Smooth muscle cell (in vitro differentiated cells): Measurements from ENCODE around the gene TMEM121. TPM values are rescaled to one million over a fixed set of nuclear protein-coding genes. Genes with fewer than 3 reads are reported as not detected.

ENCODE experiments used
- DNase-seq: peaks from one replicate; lab custom pipeline; 2025; ENCODE audit not compliant: unreplicated experiment; lab: John Stamatoyannopoulos, UW
- H2AFZ ChIP-seq: fragments of 200-600 bp; sonication (generic); 2 replicates; pipeline ENCODE4 v1.6.0; 2016; ENCODE audit warnings: antibody characterized with exemption, low read depth, mild to moderate bottlenecking
- H3F3A ChIP-seq: fragments of 200-600 bp; sonication (generic); 2 replicates; pipeline ENCODE4 v1.6.0; 2017; ENCODE audit warnings: antibody characterized with exemption, low read depth
- H3K27ac ChIP-seq: fragments of 200-600 bp; sonication (generic); 2 replicates; pipeline ENCODE4 v1.5.1; 2016; ENCODE audit warnings: low read depth, mild to moderate bottlenecking
- H3K27me3 ChIP-seq: fragments of 200-600 bp; sonication (generic); 2 replicates; pipeline ENCODE4 v1.6.1; 2016; ENCODE audit warnings: low read depth, mild to moderate bottlenecking
- H3K36me3 ChIP-seq: fragments of 200-600 bp; sonication (generic); 2 replicates; pipeline ENCODE4 v1.5.1; 2016; ENCODE audit warnings: low read depth
- H3K4me1 ChIP-seq: fragments of 200-600 bp; sonication (generic); 2 replicates; pipeline ENCODE4 v1.5.1; 2016; ENCODE audit warnings: low read depth
- H3K4me2 ChIP-seq: fragments of 200-600 bp; sonication (generic); 2 replicates; pipeline ENCODE4 v1.6.0; 2016; ENCODE audit warnings: mild to moderate bottlenecking
- H3K4me3 ChIP-seq: fragments of 200-600 bp; sonication (generic); 2 replicates; pipeline ENCODE4 v1.5.1; 2016; ENCODE audit warnings: mild to moderate bottlenecking
- H3K79me2 ChIP-seq: fragments of 200-600 bp; sonication (generic); 2 replicates; pipeline ENCODE4 v1.6.0; 2016; ENCODE audit warnings: low read depth, mild to moderate bottlenecking
- H3K9ac ChIP-seq: fragments of 200-600 bp; sonication (generic); 2 replicates; pipeline ENCODE4 v1.6.0; 2016; ENCODE audit warnings: low read depth
- H3K9me3 ChIP-seq: fragments of 200-600 bp; sonication (generic); replicated peaks from 2 replicates; pipeline ENCODE4 v1.5.1; 2016; ENCODE audit warnings: low read depth
- H4K20me1 ChIP-seq: fragments of 200-600 bp; sonication (generic); 2 replicates; pipeline ENCODE4 v1.6.0; 2016; ENCODE audit warnings: low read depth
- CTCF ChIP-seq: fragments of 200-600 bp; sonication (generic); IDR thresholded peaks from 2 replicates; pipeline ENCODE4 v1.5.1; 2017; ENCODE audit warnings: borderline replicate concordance, mild to moderate bottlenecking, antibody characterized with exemption; ENCODE audit not compliant: insufficient read depth, poor library complexity, severe bottlenecking
- WGBS: methylation state at CpG from one replicate; pipeline ENCODE4 v1.1.7; 2016; ENCODE audit warnings: low lambda C conversion rate; 5-methylcytosine and 5-hydroxymethylcytosine counted together
- polyA plus RNA-seq: library from polyadenylated mRNA; unstranded; fragments of >200 nt; fragmentation: Nextera tagmentation; extraction: Ambion mirVana; gene quantifications from 2 replicates; pipeline ENCODE4 v1.2.1, GENCODE V29; 2016
- total RNA-seq: library from RNA; depleted of rRNA; stranded (reverse); fragments of >200 nt; gene quantifications from 2 replicates; pipeline ENCODE4 v1.2.3, GENCODE V29; 2014

TMEM121 gene
- total and polyA plus RNA-seq, 2 experiments from 2014 or later, result 2.6 to 12.1 TPM

DNA sequence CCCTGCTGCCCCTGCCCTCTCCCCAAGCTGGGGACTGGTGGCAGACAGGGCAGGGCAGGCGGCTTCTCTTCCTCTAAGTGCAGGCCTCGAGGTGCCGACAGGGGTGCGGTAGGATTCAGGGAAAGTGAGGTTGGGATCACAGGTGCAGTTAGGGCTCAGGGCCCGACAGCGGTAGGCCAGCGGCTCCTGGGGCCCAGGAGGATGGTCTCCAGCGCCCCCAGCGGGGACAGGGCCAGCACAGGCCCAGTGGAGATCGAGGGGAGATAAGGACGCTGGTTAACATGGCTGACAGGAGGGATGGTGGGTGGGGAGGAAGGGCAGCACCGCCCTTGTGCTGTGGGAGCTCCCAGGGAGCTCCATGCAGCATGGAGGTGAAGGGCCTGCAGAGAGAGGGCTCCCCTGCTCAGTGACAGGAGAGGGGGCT is 40.6 kb upstream of the TMEM121 start:
- H3F3A ChIP-seq, result no peaks in the 10 kb centered on the region
- no peak overlapping the region for H2AFZ ChIP-seq
- 35% methylated on average over 10 of the region's 12 CpGs for WGBS
- no peak overlapping the region for H3K9ac ChIP-seq
- H3K27ac ChIP-seq, result no peak overlapping the region
- peaks cover 11% of the 10 kb centered on the region for H3K27me3 ChIP-seq
- no peaks in the 10 kb centered on the region for H4K20me1 ChIP-seq
- H3K79me2 ChIP-seq, result no peaks in the 10 kb centered on the region
- DNase-seq, result no peak
- H3K4me2 ChIP-seq, result no peak overlapping the region
- TF ChIP-seq CTCF, result peak; percentile 21
- no peaks in the 10 kb centered on the region for H3K36me3 ChIP-seq
- no peak overlapping the region for H3K4me3 ChIP-seq
- H3K4me1 ChIP-seq, result peaks cover 13% of the 10 kb centered on the region
- no peaks in the 10 kb centered on the region for H3K9me3 ChIP-seq

GRCh38 chr14:105486163-105486973 is 40.0 kb upstream of the TMEM121 start, which contains the start of gene CRIP1:
Gene CRIP1 (plus strand): TSS chr14:105486886. CDS start chr14:105487260, 374 bp downstream.
- no peak within 1 kb of the TSS for H3K27ac ChIP-seq
- peak within 1 kb of the TSS; percentile 30 for H3K4me3 ChIP-seq
- DNase-seq, result no peak
- H3K36me3 ChIP-seq, result no peaks in the 10 kb centered on the region
- no peaks in the 10 kb centered on the region for H3F3A ChIP-seq
- H3K9ac ChIP-seq, result no peak within 1 kb of the TSS
- peaks cover 9% of the 10 kb centered on the region for H3K4me1 ChIP-seq
- no peaks in the 10 kb centered on the region for H4K20me1 ChIP-seq
- H2AFZ ChIP-seq, result no peak within 1 kb of the TSS
- H3K27me3 ChIP-seq, result peaks cover 11% of the 10 kb centered on the region
- no peaks in the 10 kb centered on the region for H3K79me2 ChIP-seq
- WGBS, result 53% methylated on average over 34 of the region's 56 CpGs
- H3K4me2 ChIP-seq, result peak within 1 kb of the TSS; percentile 69
- no peak for TF ChIP-seq CTCF
- H3K9me3 ChIP-seq, result no peaks in the 10 kb centered on the region

DNA sequence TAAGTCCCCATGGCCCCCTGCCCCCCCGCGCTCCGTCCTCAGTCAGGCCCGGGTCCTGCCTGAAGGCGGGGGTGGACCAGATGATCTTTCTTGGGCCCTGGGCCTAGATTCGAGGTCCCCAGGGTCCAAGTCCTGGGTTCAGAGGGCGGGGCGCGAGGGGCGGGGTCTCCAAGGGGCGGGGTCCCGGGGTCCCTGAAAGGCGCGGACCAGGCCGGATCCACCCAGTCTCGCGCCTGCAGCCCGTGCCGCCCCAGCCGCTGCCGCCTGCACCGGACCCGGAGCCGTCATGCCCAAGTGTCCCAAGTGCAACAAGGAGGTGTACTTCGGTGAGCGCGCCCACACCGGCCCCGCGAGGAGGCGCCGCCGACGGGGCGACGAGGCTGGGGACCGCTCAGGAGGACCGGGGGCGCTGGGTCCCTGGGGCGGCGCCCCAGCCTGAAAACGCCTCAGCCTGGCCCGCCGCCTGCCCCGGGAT is 39.4 kb upstream of the TMEM121 start:
- no peaks in the 10 kb centered on the region for H3K36me3 ChIP-seq
- H2AFZ ChIP-seq, result no peak overlapping the region
- TF ChIP-seq CTCF, result no peak
- peak overlapping the region; percentile 30 for H3K4me3 ChIP-seq
- no peaks in the 10 kb centered on the region for H3K9me3 ChIP-seq
- 32% methylated on average over 5 of the region's 45 CpGs for WGBS
- no peaks in the 10 kb centered on the region for H3K79me2 ChIP-seq
- H3K4me2 ChIP-seq, result peak overlapping the region; percentile 69
- H3K4me1 ChIP-seq, result peaks cover 6% of the 10 kb centered on the region
- H3K27ac ChIP-seq, result no peak overlapping the region
- no peaks in the 10 kb centered on the region for H4K20me1 ChIP-seq
- no peaks in the 10 kb centered on the region for H3F3A ChIP-seq
- H3K9ac ChIP-seq, result no peak overlapping the region
- DNase-seq, result no peak
- peaks cover 11% of the 10 kb centered on the region for H3K27me3 ChIP-seq
